Astrocyte of the spinal cord (primary cell): ENCODE measurements around the gene CREB5.

Experiments
- DNase-seq: peaks from one replicate; pipeline ENCODE4 v3.0.0; 2011; ENCODE audit warnings: low read depth, low spot score
- H3K4me3 ChIP-seq: 2 replicates; pipeline ENCODE4 v1.5.1; 2011; ENCODE audit warnings: low read depth, mild to moderate bottlenecking, low read length, moderate library complexity
- in situ Hi-C: cut with HindIII; loops from 2 replicates; pipeline ENCODE4 v1.10.0; 2017; ENCODE audit warnings: low sequenced_read_pairs
- TF ChIP-seq, protein P1 (sequence below): IDR thresholded peaks from 2 replicates; pipeline ENCODE4 v1.5.1; 2012; ENCODE audit warnings: low read depth, mild to moderate bottlenecking, low read length, inconsistent platforms

CREB5 gene

DNA sequence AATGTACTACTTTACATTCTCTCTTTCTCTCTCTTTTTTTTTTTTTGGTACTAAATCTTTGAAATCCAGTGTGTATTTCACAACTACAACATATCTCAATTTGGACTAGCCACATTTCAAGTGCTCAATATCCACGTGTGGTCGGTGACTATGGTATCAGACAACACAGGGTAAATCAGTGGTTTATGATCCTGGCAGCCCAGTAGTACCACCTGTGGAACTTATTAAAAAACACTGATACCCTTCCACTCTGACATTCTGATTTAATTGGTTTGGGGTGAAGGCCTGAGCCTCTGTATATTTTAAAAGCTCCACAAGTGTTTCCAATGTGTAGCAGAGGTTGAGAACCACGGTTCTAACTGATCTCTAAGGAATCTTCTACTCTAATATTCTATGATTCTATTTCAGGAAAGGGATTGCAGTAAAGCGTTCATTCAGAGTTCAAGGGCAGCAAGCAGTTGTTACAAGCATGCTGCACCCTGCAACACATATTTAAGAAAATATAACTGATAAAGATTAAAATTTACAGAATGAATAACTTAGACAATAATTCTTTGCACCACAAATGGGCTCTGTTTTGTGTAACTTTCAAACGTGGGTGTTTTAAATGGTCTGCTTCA is 5.1 kb downstream of the CREB5 start:
- DNase-seq, result no peak
- H3K4me3 ChIP-seq, result no peak overlapping the region
- TF ChIP-seq, protein P1, sequence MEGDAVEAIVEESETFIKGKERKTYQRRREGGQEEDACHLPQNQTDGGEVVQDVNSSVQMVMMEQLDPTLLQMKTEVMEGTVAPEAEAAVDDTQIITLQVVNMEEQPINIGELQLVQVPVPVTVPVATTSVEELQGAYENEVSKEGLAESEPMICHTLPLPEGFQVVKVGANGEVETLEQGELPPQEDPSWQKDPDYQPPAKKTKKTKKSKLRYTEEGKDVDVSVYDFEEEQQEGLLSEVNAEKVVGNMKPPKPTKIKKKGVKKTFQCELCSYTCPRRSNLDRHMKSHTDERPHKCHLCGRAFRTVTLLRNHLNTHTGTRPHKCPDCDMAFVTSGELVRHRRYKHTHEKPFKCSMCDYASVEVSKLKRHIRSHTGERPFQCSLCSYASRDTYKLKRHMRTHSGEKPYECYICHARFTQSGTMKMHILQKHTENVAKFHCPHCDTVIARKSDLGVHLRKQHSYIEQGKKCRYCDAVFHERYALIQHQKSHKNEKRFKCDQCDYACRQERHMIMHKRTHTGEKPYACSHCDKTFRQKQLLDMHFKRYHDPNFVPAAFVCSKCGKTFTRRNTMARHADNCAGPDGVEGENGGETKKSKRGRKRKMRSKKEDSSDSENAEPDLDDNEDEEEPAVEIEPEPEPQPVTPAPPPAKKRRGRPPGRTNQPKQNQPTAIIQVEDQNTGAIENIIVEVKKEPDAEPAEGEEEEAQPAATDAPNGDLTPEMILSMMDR, result no peak
- in situ Hi-C loops, result no loop called here

DNA sequence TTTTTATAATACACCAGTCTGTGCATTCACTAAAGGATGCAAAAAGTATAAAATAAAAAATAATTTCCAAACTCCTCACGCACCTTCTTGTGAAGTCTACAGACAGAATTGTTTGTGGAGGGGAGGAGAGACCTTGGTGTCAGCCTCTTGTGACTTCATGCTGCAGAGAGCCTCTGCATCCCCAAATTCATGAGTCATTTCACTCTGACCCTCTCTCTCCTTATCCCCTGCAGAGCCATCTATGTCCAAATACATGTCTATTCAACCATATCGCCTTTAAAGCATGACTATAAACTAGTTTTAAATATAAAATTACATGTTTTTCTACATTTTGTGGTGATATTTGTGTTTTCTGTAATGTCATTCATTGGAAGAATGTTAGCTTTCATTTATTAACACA is 6.0 kb downstream of the CREB5 start:
- TF ChIP-seq, protein P1, result no peak
- DNase-seq, result no peak
- in situ Hi-C loops, result no loop called here
- H3K4me3 ChIP-seq, result no peak overlapping the region

DNA sequence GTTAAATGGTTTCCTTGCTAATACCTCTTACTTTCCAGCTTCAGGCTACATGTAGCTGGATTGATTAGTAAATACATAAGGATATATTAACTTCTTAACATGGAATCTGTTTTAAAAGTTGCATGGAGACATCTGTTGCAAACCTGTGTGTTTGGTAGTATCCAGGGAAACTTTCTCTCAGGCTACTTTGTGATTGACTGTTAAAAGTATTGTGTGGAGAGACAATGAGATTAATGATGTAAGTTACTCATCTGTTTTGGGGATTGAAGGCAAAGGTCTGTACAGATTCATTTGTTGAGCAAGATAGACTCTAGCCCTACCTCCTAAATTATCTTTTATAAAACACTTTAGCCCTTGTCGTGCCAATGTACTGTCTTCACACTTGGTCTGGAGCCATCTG is 6.6 kb downstream of the CREB5 start:
- H3K4me3 ChIP-seq, result no peak overlapping the region
- TF ChIP-seq, protein P1, result no peak
- DNase-seq, result no peak
- in situ Hi-C loops, result no loop called here

DNA sequence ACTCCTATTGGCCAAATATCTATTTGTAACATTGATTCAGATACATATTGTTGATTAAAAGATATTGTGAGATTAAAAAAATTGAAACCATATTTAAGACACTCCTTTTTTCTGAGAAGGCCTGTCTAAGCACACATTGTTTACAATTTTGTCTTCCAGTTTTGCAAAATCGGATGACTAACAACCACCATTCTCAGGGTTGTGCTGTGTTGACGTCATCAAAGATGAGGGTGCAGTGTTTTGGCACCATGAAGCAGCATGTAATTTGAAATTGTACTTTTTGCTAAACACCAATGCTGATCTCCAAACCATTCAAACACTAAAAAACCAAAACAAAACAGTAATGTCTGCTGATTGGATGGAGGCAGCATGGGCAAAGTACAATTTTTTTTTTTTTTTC is 7.4 kb downstream of the CREB5 start:
- in situ Hi-C loops, result no loop called here
- no peak overlapping the region for H3K4me3 ChIP-seq
- TF ChIP-seq, protein P1, result no peak
- peak; percentile 69 for DNase-seq

DNA sequence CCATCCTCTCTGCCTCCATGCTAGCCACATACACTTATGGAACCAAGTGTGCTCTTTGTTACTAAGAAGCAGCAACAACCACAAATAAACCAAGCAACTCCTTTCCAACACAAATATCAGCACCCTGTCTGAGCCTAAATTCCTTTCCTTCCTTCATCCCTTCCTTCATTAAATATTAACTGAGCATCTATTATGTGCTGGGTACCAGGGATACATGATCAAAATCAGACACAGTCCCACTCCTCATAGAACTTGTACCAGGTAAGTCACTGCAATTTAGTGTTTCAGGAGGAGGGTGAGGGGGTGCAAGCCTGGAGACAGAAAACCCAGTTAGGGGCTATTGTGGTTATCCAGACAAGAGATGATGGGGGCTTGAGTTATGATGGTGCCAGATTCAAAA is 10.8 kb downstream of the CREB5 start:
- TF ChIP-seq, protein P1, result no peak
- DNase-seq, result no peak
- in situ Hi-C loops, result no loop called here

DNA sequence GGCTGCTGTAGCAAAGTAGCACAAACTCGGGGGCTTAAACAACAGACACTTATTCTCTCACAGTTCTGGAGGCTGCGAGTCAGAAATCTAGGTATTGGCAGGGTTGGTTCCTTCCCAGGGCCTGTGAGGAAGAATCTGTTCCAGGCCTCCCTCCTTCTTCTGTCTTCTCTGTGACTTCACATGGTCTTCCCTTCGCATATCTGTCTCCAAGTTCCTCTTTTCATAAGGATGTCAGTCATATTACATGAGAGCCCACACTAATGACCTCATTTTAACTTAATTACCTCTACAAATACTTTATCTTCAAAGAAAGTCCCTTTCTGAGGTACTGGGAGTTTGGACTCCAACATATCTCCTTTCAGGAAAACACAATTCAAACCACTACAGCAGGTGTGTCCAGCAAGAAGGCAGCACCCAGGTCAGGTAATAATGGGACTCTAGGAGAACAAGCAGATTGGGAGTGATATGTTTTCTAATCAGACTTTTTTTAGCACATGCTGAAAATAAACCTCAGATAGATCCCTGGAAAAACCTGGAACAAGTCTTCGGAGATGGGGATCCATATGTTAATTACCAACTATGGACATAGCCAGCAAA is 11.7 kb downstream of the CREB5 start:
- DNase-seq, result no peak
- in situ Hi-C loops, result no loop called here
- TF ChIP-seq, protein P1, result no peak
- no peak overlapping the region for H3K4me3 ChIP-seq

More for the DNA sequence above, 10.8 kb downstream of the CREB5 start:
- no peak overlapping the region for H3K4me3 ChIP-seq
